Effector CD8-positive, alpha-beta T cell (primary cell): ENCODE measurements around the gene KCNK15.
A peak's percentile ranks its signal among the peaks of the same experiment; 100 is the strongest.

Experiments
- DNase-seq: peaks from one replicate; lab custom pipeline; 2025; lab: John Stamatoyannopoulos, UW

Gene KCNK15

DNA sequence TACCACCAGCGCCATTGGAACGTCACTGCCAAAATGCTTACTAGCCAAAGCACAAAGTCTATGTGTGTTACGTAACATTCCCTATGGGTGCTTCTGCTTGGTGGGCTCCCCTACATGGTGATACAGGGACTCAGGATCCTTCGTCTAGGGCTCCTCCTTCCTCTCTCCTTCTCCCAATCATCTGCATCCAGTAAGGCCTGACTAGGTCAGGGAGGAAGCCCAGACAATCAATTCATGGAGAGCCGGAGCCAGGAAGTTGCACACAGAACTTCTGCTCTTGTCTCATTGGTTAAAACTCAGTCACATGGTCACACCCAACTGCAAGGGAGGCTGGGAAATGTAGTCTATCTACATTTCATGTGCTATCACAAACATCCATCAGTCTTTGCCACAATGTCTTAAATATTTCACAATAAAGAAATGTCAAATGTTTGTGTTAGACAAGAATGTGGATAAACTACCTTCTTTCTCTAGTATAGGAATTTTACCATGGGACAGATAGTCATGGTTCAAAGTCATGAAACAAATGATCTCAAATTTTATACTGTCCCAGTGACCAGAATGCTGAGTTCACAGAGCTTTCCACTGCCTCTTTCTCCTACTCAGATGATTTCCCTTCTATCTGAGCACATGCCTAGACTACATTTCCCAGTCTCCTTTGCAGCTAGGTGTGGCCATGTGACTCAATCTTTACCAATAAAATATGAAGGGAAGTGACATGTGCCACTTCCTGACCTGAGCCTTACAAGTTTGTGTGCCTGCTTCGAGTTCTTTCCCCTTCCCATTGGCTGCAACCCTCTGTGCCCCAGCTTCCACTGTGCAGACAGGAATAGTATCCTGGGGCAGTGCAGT lies 9.3 kb upstream of the KCNK15 start:
- DNase-seq = no peak

DNA sequence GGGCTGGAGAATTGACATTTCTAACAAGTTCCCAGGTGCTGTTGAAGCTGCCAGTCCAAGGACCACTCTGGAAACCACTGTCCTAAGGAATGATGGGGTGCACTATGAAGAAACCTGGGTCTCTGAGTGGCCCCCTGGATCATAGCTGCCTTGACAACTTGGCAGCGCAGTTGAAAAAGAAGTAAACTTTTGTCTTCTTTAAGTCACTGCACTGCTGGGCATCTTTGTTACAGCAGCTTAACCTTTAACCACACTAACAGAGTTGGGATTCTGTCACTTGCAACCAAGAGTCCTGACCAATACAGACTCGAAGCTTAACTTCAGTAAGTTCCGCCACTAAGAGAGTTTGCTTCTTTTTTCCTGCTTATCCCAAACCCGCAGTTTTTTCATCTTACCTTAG lies 8.5 kb upstream of the KCNK15 start:
- no peak for DNase-seq

DNA sequence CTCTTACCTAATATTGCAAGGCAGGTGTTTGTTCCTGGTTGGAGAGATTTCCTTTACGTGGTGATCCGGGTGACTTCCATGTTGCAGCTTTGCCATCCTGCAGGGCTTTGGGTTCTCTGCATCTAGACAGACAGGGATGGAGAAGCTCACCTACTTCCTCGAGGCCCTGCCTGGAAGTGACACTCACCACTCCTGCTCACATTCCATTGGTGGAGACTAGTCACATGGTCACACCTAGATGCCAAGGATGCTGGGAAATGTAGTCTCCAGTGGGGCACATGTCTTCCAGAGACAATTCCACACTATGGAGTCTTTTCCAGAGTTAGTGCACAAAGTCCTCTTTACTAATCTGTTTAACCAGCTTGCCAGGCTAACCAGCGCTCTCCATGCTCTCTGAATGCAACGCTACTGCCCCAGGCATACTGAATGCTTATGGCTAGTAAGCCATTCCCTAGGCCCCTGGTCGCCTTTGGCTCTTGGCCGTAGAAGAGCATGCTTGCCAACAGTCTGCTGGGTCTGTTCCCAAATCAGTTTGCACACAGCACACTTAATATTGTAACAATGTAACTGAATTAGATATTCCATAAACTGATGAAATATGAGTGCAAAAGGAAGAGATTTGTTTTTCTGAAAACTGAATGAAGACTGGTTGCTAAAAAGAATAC lies 6.7 kb upstream of the KCNK15 start:
- peak; percentile 11 for DNase-seq

- DNase-seq = no peak
These were observed 5.7 kb upstream of the KCNK15 start for GRCh38 chr20:44739942-44740341.

GRCh38 chr20:44742304-44743079 lies 3.2 kb upstream of the KCNK15 start:
- no peak for DNase-seq

DNA sequence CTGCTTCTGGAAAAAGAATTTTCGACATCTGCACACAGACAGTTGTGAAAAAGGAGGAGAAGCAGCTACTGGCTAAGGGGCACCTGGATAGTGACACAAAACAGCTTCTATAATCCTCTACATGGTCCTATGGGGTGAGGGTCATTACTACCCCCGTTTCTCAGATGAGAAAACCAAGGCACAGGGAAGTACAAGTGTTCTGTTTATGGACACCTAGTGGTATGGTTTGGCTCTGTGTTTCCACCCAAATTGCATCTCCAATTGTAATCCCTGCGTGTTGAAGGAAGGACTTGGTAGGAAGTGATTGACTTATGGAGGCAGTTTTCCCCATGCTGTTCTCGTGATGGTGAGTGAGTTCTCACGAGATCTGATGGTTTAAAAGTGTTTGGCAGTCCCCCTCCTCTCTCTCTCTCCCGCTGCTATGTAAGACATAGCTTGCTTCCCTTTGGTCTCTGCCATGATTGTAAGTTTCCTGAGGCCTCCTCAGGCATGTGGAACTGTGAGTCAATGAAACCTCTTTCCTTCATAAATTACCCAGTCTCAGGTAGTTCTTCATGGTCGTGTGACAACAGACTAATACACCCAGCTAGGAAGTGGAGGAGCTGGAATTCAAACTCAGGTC lies 2.5 kb upstream of the KCNK15 start:
- no peak for DNase-seq

DNA sequence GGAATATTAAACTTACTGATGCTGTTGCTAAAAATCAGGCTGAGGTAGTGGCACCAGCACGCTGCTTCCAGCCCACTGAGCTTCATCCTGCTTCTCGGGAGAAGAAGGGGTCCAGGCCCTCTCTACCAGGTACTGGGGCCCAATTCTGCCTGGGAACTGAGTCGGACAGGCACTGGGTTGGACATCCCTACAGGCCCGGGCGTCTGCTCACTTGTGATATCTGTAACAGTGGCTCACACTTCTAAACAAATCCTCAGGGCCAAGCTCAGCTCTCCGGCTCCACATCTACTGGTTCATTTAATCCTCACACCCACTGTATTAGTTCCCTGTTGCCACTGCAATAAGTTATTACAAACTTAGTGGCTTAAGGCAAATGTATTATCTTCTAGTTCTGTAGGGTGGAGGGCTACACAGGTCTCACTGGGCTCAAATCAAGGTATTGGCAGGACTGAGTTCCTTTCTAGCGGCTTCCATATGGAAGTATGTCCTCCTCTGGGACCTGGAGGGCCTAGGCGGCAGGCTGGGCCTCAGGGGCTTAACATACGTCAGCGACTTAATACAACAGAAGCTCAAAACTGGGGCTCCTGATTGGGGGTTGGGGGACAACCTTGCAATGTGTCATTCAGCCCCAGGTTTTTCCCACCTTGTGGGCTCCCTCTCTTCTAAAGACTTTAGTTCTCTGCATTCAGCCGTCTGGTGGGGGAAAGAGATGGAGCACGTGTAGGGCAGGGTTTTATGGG lies 1.6 kb upstream of the KCNK15 start:
- DNase-seq = no peak

DNA sequence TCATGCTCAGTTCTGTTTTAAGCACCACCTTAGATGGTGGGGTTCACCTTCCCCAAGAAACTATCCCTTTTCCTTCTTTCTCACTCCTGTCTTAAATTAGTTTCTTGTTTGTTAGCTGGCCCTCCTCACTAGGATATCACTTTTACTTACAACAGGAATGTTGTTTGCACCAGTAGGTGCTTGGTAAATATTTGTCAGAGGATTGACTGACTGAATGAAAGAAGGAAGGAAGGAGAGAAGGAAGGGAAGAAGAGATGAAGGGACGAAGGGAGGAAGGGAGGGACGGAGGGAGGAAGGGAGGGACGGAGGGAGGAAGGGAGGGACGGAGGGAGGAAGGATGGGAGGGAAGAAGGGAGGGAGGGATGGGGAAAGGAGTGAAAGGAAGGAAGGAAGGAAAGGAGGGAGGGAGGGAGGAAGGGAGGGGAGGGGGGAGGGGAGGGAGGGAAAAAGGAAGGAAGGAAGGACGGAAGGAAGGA lies 505 bp upstream of the KCNK15 start:
- DNase-seq = no peak

DNA sequence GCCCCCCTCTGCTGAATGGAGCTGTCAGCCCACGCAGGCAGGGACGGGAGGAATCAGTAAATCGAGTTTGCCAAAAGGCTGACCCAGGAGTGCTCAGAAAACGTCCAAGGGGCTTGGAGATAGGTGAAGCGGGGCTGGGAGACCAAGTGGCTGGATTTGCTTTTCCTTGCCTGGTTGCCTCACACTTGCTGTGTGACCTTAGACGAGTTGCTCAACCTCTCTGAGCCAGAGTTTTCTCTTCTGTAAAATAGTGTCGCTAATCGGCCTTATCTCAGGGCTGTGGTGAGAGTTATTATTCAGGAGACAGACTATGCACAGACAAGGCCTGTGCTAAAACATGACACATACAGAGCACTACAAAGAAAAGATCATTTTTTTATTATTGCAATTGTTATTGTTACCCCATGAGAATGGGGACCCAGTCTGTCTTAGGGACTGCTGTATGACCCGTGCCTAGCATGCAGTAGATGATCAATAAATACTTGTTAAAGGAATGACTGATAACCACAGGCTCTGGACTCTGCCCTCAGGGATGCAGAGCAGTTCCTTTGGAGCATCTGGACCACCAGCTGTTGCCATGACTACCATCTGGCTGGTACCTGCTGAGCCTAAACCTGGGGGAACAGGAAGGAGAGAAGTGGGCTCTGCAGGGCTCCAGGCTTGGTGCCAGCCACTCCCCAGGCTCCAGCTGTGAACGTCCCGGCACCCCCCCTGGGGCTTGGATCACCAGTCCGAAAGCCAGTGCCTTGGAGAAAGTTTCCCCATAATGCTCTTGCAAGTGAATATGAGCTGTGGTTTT lies 901 bp downstream of the KCNK15 start:
- no peak for DNase-seq

GRCh38 chr20:44747166-44748004 lies 1.7 kb downstream of the KCNK15 start:
- peak; percentile 26 for DNase-seq

- DNase-seq = no peak
These were observed 2.3 kb downstream of the KCNK15 start for GRCh38 chr20:44748005-44748370.

- no peak for DNase-seq
These were observed 4.6 kb downstream of the KCNK15 start for GRCh38 chr20:44750081-44750805.

- DNase-seq = no peak
These were observed 6.7 kb downstream of the KCNK15 start for GRCh38 chr20:44752099-44752931.

- no peak for DNase-seq
These were observed 8.9 kb downstream of the KCNK15 start for GRCh38 chr20:44754554-44754953.

DNA sequence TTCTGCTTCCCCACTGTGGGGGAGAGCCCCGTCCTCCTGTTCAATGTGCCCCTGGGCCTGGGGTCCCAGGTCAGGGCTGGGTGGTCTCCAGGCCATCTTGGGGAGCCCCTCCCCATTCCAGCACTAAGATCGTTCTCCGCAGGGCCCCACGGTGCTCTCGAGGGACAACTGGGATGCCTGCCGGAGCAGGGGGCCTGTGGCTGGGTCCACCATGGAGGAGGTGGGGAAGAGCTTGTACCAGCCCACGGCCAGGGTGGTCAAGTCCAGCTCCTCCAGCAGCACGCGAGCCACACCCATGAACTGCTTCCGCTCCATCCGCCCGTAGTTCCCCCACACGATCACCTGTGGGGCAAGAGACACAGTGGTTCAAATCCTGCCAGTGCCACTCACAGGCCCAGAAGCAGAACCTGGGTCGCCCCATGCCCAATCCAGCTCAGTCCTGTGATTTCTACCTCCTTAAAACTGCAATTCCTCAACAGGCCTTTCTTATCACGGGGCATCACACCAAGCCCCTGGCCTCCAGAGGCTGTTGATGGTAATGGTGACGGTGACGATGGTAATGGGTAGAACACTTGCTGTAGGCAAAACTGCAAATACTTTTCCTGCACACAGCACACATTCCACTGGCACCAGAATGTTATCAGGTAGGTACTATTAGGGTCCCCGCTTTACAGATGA lies 10.5 kb downstream of the KCNK15 start:
- no peak for DNase-seq

DNA sequence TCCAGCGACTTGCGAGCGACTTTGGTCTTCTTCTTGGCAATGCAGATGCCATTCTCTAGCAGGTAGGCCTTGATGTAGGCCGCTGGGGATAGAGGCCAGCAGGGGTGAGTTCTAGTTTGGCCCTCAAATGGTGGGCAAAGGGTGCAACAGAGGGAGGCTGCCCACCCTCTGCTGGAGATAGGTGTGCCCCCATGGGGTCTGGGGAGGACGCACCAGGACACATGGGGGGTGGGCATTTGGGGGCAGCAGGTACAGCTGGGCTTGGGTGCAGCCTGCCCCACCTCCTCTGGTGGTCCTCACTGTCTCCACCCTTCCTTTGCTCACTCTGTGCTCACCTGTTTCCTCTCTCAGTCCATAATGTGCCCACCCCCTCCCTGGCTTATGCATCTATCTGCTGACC lies 11.3 kb downstream of the KCNK15 start:
- no peak for DNase-seq
